GM18499 (cell line): ENCODE measurements around the gene TPCN1.

Source experiments
- ATAC-seq: cut with Tn5 transposase; IDR thresholded peaks from one replicate; pipeline ENCODE4 v1.9.1; 2021; ENCODE audit warnings: moderate number of reproducible peaks; ENCODE audit not compliant: insufficient read depth, unreplicated experiment

Gene TPCN1

GRCh38 chr12:113239288-113239771 is 18.1 kb downstream of the TPCN1 start:
- no peak for ATAC-seq

GRCh38 chr12:113239811-113240331 is 18.6 kb downstream of the TPCN1 start:
- ATAC-seq = no peak

GRCh38 chr12:113240395-113240794 is 19.1 kb downstream of the TPCN1 start:
- peak; percentile 57 for ATAC-seq

- no peak for ATAC-seq
Observed at GRCh38 chr12:113241191-113242025, 20.1 kb downstream of the TPCN1 start.

GRCh38 chr12:113242026-113242418 is 20.8 kb downstream of the TPCN1 start:
- ATAC-seq = no peak

GRCh38 chr12:113242560-113242959 is 21.3 kb downstream of the TPCN1 start:
- ATAC-seq = no peak

GRCh38 chr12:113244047-113244460 is 22.8 kb downstream of the TPCN1 start:
- ATAC-seq = no peak

GRCh38 chr12:113244478-113244958 is 23.3 kb downstream of the TPCN1 start:
- no peak for ATAC-seq

GRCh38 chr12:113245695-113246477 is 24.6 kb downstream of the TPCN1 start:
- ATAC-seq = no peak

GRCh38 chr12:113246478-113247122 is 25.3 kb downstream of the TPCN1 start:
- ATAC-seq = no peak

- no peak for ATAC-seq
Observed at GRCh38 chr12:113247123-113248050, 26.1 kb downstream of the TPCN1 start.

GRCh38 chr12:113248051-113248825 is 27.0 kb downstream of the TPCN1 start:
- ATAC-seq = no peak

GRCh38 chr12:113248842-113249435 is 27.7 kb downstream of the TPCN1 start:
- no peak for ATAC-seq

GRCh38 chr12:113249546-113249945 is 28.3 kb downstream of the TPCN1 start:
- no peak for ATAC-seq

GRCh38 chr12:113250045-113250444 is 28.8 kb downstream of the TPCN1 start:
- ATAC-seq = no peak

GRCh38 chr12:113251404-113252070 is 30.3 kb downstream of the TPCN1 start:
- no peak for ATAC-seq

- no peak for ATAC-seq
Observed at GRCh38 chr12:113252494-113252893, 31.2 kb downstream of the TPCN1 start.
